ENCODE data around the gene ETV4. TPM values are rescaled to one million over a fixed set of nuclear protein-coding genes. Genes with fewer than 3 reads are reported as not detected.

The ETV4 gene
- total RNA-seq (6.8 TPM), polyA plus RNA-seq (ENCODE audit: insufficient read depth, low read depth, low replicate concordance) (2.5 TPM)
- long read RNA-seq, donor 1, partial matches to known transcripts: 6 of 10 reads
- long read RNA-seq, donor 1, other reads (novel, unspliced or antisense): 0 of 10 reads
- long read RNA-seq, donor 2, partial matches to known transcripts: 6 of 13 reads
- long read RNA-seq, donor 2, other reads (novel, unspliced or antisense): 0 of 13 reads
- long read RNA-seq, donor 3, partial matches to known transcripts: 0 of 7 reads
- long read RNA-seq, donor 3, other reads (novel, unspliced or antisense): 0 of 7 reads
- long read RNA-seq, donor 4, transcript ETV4-201 (13 exons, 2,429 nt): major isoform, 7 of 11 reads
- long read RNA-seq, donor 4, partial matches to known transcripts: 0 of 11 reads
- long read RNA-seq, donor 4, other reads (novel, unspliced or antisense): 0 of 11 reads
- long read RNA-seq, donor 5: 0 reads
- long read RNA-seq, donor 6: 0 reads
- long read RNA-seq, donor 7, transcript ETV4-201 (13 exons, 2,429 nt): major isoform, 5 of 8 reads
- long read RNA-seq, donor 7, partial matches to known transcripts: 1 of 8 reads
- long read RNA-seq, donor 7, other reads (novel, unspliced or antisense): 1 of 8 reads
- long read RNA-seq, donor 8, partial matches to known transcripts: 5 of 7 reads
- long read RNA-seq, donor 8, other reads (novel, unspliced or antisense): 0 of 7 reads
- long read RNA-seq, donor 9, partial matches to known transcripts: 0 of 3 reads
- long read RNA-seq, donor 9, other reads (novel, unspliced or antisense): 0 of 3 reads
- long read RNA-seq, donor 10, transcript ETV4-201 (13 exons, 2,429 nt): major isoform, 5 of 7 reads
- long read RNA-seq, donor 10, partial matches to known transcripts: 0 of 7 reads
- long read RNA-seq, donor 10, other reads (novel, unspliced or antisense): 0 of 7 reads

- DNase-seq (peak; percentile 95 to 98 (median 97)), FAIRE-seq (peak; percentile 84)
- H3K27me3 ChIP-seq (ENCODE audit: control insufficient read depth, insufficient read depth, low read length): peaks cover 2% of the 10 kb centered on the region
- H3K4me1 ChIP-seq (ENCODE audit: control insufficient read depth in 2 of 3, insufficient read depth in 2 of 3, low read depth in 1 of 3, low read length in 3 of 3): peaks cover 0 to 9% (median 6%) of the 10 kb centered on the region in 3 donors
- peak within 1 kb of the TSS; percentile 25 to 59 (median 41) for H3K4me3 ChIP-seq (ENCODE audit: low read length in 3 of 3)
- no peak within 1 kb of the TSS for H3K27ac ChIP-seq (ENCODE audit: low read depth in 2 of 2, low read length in 2 of 2)
- no peaks in the 10 kb centered on the region for H3K9me3 ChIP-seq (ENCODE audit: control insufficient read depth in 2 of 3, insufficient read depth in 1 of 3, low read length in 3 of 3)
- H3K36me3 ChIP-seq (ENCODE audit: control insufficient read depth in 2 of 3, insufficient read depth in 3 of 3, low read length in 3 of 3): no peaks in the 10 kb centered on the region
- TF ChIP-seq, protein P1, sequence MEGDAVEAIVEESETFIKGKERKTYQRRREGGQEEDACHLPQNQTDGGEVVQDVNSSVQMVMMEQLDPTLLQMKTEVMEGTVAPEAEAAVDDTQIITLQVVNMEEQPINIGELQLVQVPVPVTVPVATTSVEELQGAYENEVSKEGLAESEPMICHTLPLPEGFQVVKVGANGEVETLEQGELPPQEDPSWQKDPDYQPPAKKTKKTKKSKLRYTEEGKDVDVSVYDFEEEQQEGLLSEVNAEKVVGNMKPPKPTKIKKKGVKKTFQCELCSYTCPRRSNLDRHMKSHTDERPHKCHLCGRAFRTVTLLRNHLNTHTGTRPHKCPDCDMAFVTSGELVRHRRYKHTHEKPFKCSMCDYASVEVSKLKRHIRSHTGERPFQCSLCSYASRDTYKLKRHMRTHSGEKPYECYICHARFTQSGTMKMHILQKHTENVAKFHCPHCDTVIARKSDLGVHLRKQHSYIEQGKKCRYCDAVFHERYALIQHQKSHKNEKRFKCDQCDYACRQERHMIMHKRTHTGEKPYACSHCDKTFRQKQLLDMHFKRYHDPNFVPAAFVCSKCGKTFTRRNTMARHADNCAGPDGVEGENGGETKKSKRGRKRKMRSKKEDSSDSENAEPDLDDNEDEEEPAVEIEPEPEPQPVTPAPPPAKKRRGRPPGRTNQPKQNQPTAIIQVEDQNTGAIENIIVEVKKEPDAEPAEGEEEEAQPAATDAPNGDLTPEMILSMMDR (IDR thresholded peaks at IDR 0.05; ENCODE audit: borderline replicate concordance, extremely low read depth, insufficient read depth): no peak
- peak within 1 kb of the TSS in 1 of 3 donors; percentile 23 for H3K9ac ChIP-seq (ENCODE audit: low read length in 3 of 3)
- intact Hi-C loops (cut with DNase I): no loop called here
These were observed at the start of gene ETV4 for GRCh38 chr17:43546319-43547188. ETV4 (minus strand) TSS chr17:43546340; CDS start chr17:43545617, 723 bp downstream.

- H3K27ac ChIP-seq (ENCODE audit: low read depth in 2 of 2, low read length in 2 of 2): no peak overlapping the region
- TF ChIP-seq, protein P1 (IDR thresholded peaks at IDR 0.05; ENCODE audit: borderline replicate concordance, extremely low read depth, insufficient read depth): no peak
- no peaks in the 10 kb centered on the region for H3K27me3 ChIP-seq (ENCODE audit: control insufficient read depth, insufficient read depth, low read length)
- no peak overlapping the region for H3K9ac ChIP-seq (ENCODE audit: low read length in 3 of 3)
- no peaks in the 10 kb centered on the region for H3K9me3 ChIP-seq (ENCODE audit: control insufficient read depth in 2 of 3, insufficient read depth in 1 of 3, low read length in 3 of 3)
- no peak for DNase-seq
- intact Hi-C loops (cut with DNase I): no loop called here
- H3K4me1 ChIP-seq (ENCODE audit: control insufficient read depth in 2 of 3, insufficient read depth in 2 of 3, low read depth in 1 of 3, low read length in 3 of 3): peaks cover 0 to 2% (median 0%) of the 10 kb centered on the region in 3 donors
- FAIRE-seq: no peak
- no peaks in the 10 kb centered on the region for H3K36me3 ChIP-seq (ENCODE audit: control insufficient read depth in 2 of 3, insufficient read depth in 3 of 3, low read length in 3 of 3)
- H3K4me3 ChIP-seq (ENCODE audit: low read length in 3 of 3): no peak overlapping the region
These were observed 49.3 kb upstream of the ETV4 start for GRCh38 chr17:43595466-43595865.

DNA sequence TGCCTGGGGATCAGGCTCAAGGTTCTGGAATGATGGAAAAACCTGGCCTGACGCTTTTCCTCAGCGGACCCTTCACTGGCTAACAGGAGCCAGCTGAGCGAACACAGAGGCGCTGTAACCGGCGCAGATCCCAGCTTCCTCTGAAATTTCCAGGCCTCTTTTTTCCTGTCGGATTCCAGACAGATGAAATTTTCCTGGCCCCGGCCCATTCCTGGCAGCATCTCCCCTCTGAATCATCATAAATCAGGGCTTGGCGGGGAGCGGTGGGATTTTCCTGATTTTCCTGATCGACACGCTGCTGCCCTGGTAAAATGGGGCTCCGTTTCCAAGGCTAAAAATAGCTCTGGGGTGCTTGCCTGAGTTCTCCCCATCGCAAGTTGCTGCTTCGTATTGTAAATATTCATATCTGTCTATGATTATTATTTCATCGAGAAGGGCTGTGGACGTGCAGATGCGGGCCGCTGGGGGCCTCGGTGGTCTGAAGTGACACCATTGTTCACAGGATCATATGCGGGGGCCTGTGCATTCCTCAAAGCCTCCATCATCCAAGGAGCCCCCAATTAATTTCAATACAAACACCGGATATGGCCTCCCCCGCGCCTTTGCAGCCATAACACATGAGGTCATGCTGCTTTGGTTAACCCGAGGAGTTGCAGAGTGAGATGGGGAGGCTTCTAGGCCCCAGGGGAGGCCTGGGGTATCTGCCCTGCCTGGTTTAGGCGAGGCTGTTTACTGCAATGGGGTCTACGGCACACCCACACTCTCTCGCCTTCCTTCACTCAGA is 45.8 kb upstream of the ETV4 start:
- H3K27ac ChIP-seq (ENCODE audit: low read depth in 2 of 2, low read length in 2 of 2): peak overlapping the region; percentile 55 to 65
- H3K9ac ChIP-seq (ENCODE audit: low read length in 3 of 3): no peak overlapping the region
- no peaks in the 10 kb centered on the region for H3K27me3 ChIP-seq (ENCODE audit: control insufficient read depth, insufficient read depth, low read length)
- intact Hi-C loops (cut with DNase I): no loop called here
- peak; percentile 72 to 90 (median 74) for DNase-seq
- no peak for FAIRE-seq
- no peaks in the 10 kb centered on the region for H3K9me3 ChIP-seq (ENCODE audit: control insufficient read depth in 2 of 3, insufficient read depth in 1 of 3, low read length in 3 of 3)
- TF ChIP-seq, protein P1 (IDR thresholded peaks at IDR 0.05; ENCODE audit: borderline replicate concordance, extremely low read depth, insufficient read depth): no peak
- H3K4me3 ChIP-seq (ENCODE audit: low read length in 3 of 3): no peak overlapping the region
- peaks cover 0 to 8% (median 0%) of the 10 kb centered on the region in 3 donors for H3K4me1 ChIP-seq (ENCODE audit: control insufficient read depth in 2 of 3, insufficient read depth in 2 of 3, low read depth in 1 of 3, low read length in 3 of 3)
- H3K36me3 ChIP-seq (ENCODE audit: control insufficient read depth in 2 of 3, insufficient read depth in 3 of 3, low read length in 3 of 3): no peaks in the 10 kb centered on the region

Data from kidney (tissue), 22 donors.